ENCODE results near the gene C4orf54. TPM values are rescaled to one million over a fixed set of nuclear protein-coding genes. Genes with fewer than 3 reads are reported as not detected.
A peak's percentile ranks its signal among the peaks of the same experiment; 100 is the strongest.

C4orf54 gene
- total and polyA plus RNA-seq, 2 of the 8 experiments (the other 6 are each of a cell fraction or from before 2014, with no cell fraction given): not detected

- no peak overlapping the region for H2AK5ac ChIP-seq (ENCODE audit: low read depth, low read length)
- no peak overlapping the region for H3K27ac ChIP-seq (ENCODE audit: low read depth, low read length)
- H2BK5ac ChIP-seq (ENCODE audit: low read depth, low read length): no peak overlapping the region
- ChIA-PET POLR2A (ENCODE audit: partially characterized antibody) (no interaction called here), CTCF (ENCODE audit: partially characterized antibody) (interaction anchor here (2.8 kb wide), 1 partner anchor 163 kb away, joined by 10 read pairs; no protein-coding TSS in a partner anchor)
- no peaks in the 10 kb centered on the region for H3K36me3 ChIP-seq (ENCODE audit: control insufficient read depth in 2 of 4, insufficient read depth in 4 of 4, low read length in 3 of 4)
- no peak overlapping the region for H3K18ac ChIP-seq (ENCODE audit: extremely low read depth, low read length)
- no peaks in the 10 kb centered on the region for H3K9me3 ChIP-seq (ENCODE audit: insufficient read depth in 2 of 2, low read depth in 1 of 2, low read length in 1 of 2)
- peaks cover 4 to 24% (median 6%) of the 10 kb centered on the region in 4 experiments; a peak in 5 of 7 replicates for H3K27me3 ChIP-seq (replicated peaks in 1 of 4; ENCODE audit: control insufficient read depth in 3 of 4, extremely low read depth in 1 of 4, insufficient read depth in 3 of 4, low read length in 3 of 4)
- 0% methylated on average over 1 of the region's 1 CpG; no CpG with 5 or more reads in 1 of the 2 experiments for WGBS, 2 experiments (ENCODE audit: extremely low coverage in 1 of 2, insufficient coverage in 1 of 2, insufficient read length in 1 of 2, insufficient replicate concordance in 2 of 2, low coverage in 1 of 2, low lambda C conversion rate in 2 of 2, missing lambda C conversion rate in 1 of 2)
- H4K8ac ChIP-seq (ENCODE audit: extremely low read depth, insufficient read depth, low read length): no peak overlapping the region
- H3K23ac ChIP-seq (ENCODE audit: insufficient read length): no peak overlapping the region
- H2BK20ac ChIP-seq (ENCODE audit: low read length): no peak overlapping the region
- H3K4me2 ChIP-seq (ENCODE audit: insufficient read depth in 1 of 2, low read depth in 2 of 2, low read length in 2 of 2): peak overlapping the region; percentile 16 to 46; a peak in 3 of 4 replicates
- H2BK15ac ChIP-seq (ENCODE audit: low read length): no peak overlapping the region
- H3K23me2 ChIP-seq (ENCODE audit: low read depth, low read length): no peaks in the 10 kb centered on the region
- no peaks in the 10 kb centered on the region for H3K79me1 ChIP-seq (ENCODE audit: low read depth, low read length)
- H4K91ac ChIP-seq (replicated peaks; ENCODE audit: insufficient read length, low read length): no peak overlapping the region
- no peaks in the 10 kb centered on the region for H3K79me2 ChIP-seq (ENCODE audit: control insufficient read depth in 1 of 2, insufficient read depth in 2 of 2, low read length in 2 of 2)
- no peak overlapping the region for H3K56ac ChIP-seq (replicated peaks; ENCODE audit: insufficient read length, low read depth, low read length)
- no peak overlapping the region for H4K5ac ChIP-seq (ENCODE audit: insufficient read length, low read depth, low read length)
- FAIRE-seq (peak; percentile 89), DNase-seq (ENCODE audit: low read depth in 1 of 2, low spot score in 2 of 2) (peak in 1 of 2 experiments; percentile 47)
- peaks cover 0 to 10% (median 6%) of the 10 kb centered on the region in 4 experiments; a peak in 3 of 7 replicates for H3K4me1 ChIP-seq (replicated peaks in 1 of 4; ENCODE audit: control insufficient read depth in 3 of 4, insufficient read depth in 4 of 4, low read length in 3 of 4)
- no peak overlapping the region for H3K9ac ChIP-seq (replicated peaks in 1 of 4; ENCODE audit: extremely low read depth in 1 of 4, low read depth in 3 of 4, low read length in 3 of 4)
- H3K4me3 ChIP-seq (ENCODE audit: extremely low read depth in 1 of 4, insufficient read depth in 2 of 4, low read depth in 3 of 4, low read length in 4 of 4): peak overlapping the region in 2 of 4 experiments; percentile 0 to 41; a peak in 3 of 8 replicates
- no peaks in the 10 kb centered on the region for H4K20me1 ChIP-seq (replicated peaks in 1 of 2; ENCODE audit: control insufficient read depth in 1 of 2, insufficient read depth in 2 of 2, low read length in 2 of 2)
- H2BK12ac ChIP-seq (ENCODE audit: low read depth, low read length): no peak overlapping the region
- H2AFZ ChIP-seq (ENCODE audit: low read length): no peak overlapping the region
- no peak overlapping the region for H3K4ac ChIP-seq (replicated peaks; ENCODE audit: insufficient read length, low read depth, low read length)
- H3K14ac ChIP-seq (ENCODE audit: insufficient read length): no peak overlapping the region
- no peak overlapping the region for H2BK120ac ChIP-seq (replicated peaks; ENCODE audit: low read depth, low read length)
- TF ChIP-seq SRF (IDR thresholded peaks at IDR 0.05; ENCODE audit: low read depth, low read length) (no peak), CEBPB (IDR thresholded peaks at IDR 0.05; ENCODE audit: low read depth, low read length) (no peak), EZH2 (IDR thresholded peaks at IDR 0.05; ENCODE audit: low read depth, low read length, severe bottlenecking) (no peak), USF2 (IDR thresholded peaks at IDR 0.05; ENCODE audit: low read length) (no peak), POU5F1 (IDR thresholded peaks at IDR 0.05; ENCODE audit: low read depth, low read length) (peak; percentile 62; the same call in 1 of the 2 replicates), JUND (IDR thresholded peaks at IDR 0.05; ENCODE audit: low read length) (no peak), ZNF274 (IDR thresholded peaks at IDR 0.05; ENCODE audit: borderline replicate concordance, extremely low read depth, low read length) (no peak), MAFK (IDR thresholded peaks at IDR 0.05; ENCODE audit: low read depth, low read length) (no peak), GABPA (IDR thresholded peaks at IDR 0.05; ENCODE audit: borderline replicate concordance, insufficient read depth, low read length) (no peak), YY1 (IDR thresholded peaks at IDR 0.05; ENCODE audit: low read depth, low read length) (no peak), POLR2AphosphoS5 (IDR thresholded peaks at IDR 0.05; ENCODE audit: low read depth, low read length) (no peak), CBX8 (IDR thresholded peaks at IDR 0.05; ENCODE audit: borderline replicate concordance, low read depth, low read length) (no peak)
- TF ChIP-seq, protein P1, sequence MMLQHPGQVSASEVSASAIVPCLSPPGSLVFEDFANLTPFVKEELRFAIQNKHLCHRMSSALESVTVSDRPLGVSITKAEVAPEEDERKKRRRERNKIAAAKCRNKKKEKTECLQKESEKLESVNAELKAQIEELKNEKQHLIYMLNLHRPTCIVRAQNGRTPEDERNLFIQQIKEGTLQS (IDR thresholded peaks at IDR 0.05; ENCODE audit: insufficient read depth, low read depth, low read length): no peak
Observed at GRCh38 chr4:99645036-99645435, 12.6 kb downstream of the C4orf54 start.
